Cardiac septum (tissue), 1 donor: ENCODE measurements around the gene MC4R. TPM values are rescaled to one million over a fixed set of nuclear protein-coding genes. Genes with fewer than 3 reads are reported as not detected.
"Not testable (repeated sequence)": the region's sequence is repeated elsewhere in the genome, so short reads cannot be mapped to it uniquely, and the experiment has no call there.

Experiments used
- DNase-seq: peaks from one replicate; pipeline ENCODE4 v3.0.0-alpha.2; 2020; ENCODE audit warnings: low spot score
- intact Hi-C: fragments of 100-400 bp; cut with DNase I; formaldehyde crosslinking; loops from one replicate; pipeline ENCODE4 v1.14.0; 2022
- long read RNA-seq: library from polyadenylated mRNA; unstranded; transcript quantifications from one replicate; pipeline ENCODE4 v2.0.0, GENCODE V29; 2021
- total RNA-seq: library from RNA; stranded (reverse); fragmentation: NEBNext Ultra II Directional; extraction: Animal tissue kit (Norgen Biotek cat#: 25700); gene quantifications from one replicate; pipeline ENCODE4 v1.2.1, GENCODE V29; 2021
- donor health status: DM: no; HTN: no; CAD: no.

Gene MC4R
- not detected for total RNA-seq
- long read RNA-seq = 0 reads

- DNase-seq = no peak
- intact Hi-C loops = no loop called here
Measured at GRCh38 chr18:60372596-60372995, at the start of gene MC4R. TSS of gene MC4R (minus strand) at chr18:60372775. CDS start at chr18:60372349, 426 bp downstream.

GRCh38 chr18:60422306-60422705 is 49.7 kb upstream of the MC4R start:
- DNase-seq, intact Hi-C loops: not testable (repeated sequence)

- no peak for DNase-seq
- intact Hi-C loops = no loop called here
Measured at GRCh38 chr18:60421356-60422118, 49.0 kb upstream of the MC4R start.

- DNase-seq = no peak
- intact Hi-C loops = no loop called here
Measured at GRCh38 chr18:60417946-60418345, 45.4 kb upstream of the MC4R start.

- intact Hi-C loops = no loop called here
- no peak for DNase-seq
Measured at GRCh38 chr18:60413944-60414547, 41.5 kb upstream of the MC4R start.

GRCh38 chr18:60411715-60412114 is 39.1 kb upstream of the MC4R start:
- DNase-seq = no peak
- intact Hi-C loops = no loop called here

GRCh38 chr18:60406721-60407120 is 34.1 kb upstream of the MC4R start:
- intact Hi-C loops = no loop called here
- DNase-seq = no peak

GRCh38 chr18:60404486-60405085 is 32.0 kb upstream of the MC4R start:
- no peak for DNase-seq
- intact Hi-C loops = no loop called here

- no peak for DNase-seq
Measured at GRCh38 chr18:60401346-60401745, 28.8 kb upstream of the MC4R start.

GRCh38 chr18:60391571-60392226 is 19.1 kb upstream of the MC4R start:
- intact Hi-C loops = no loop called here
- DNase-seq = no peak

More at GRCh38 chr18:60401346-60401745, 28.8 kb upstream of the MC4R start:
- intact Hi-C loops = no loop called here

GRCh38 chr18:60389314-60389713 is 16.7 kb upstream of the MC4R start:
- intact Hi-C loops = no loop called here
- no peak for DNase-seq

- no peak for DNase-seq
- intact Hi-C loops = no loop called here
Measured at GRCh38 chr18:60385693-60386092, 13.1 kb upstream of the MC4R start.

- intact Hi-C loops = no loop called here
- DNase-seq = no peak
Measured at GRCh38 chr18:60383893-60384292, 11.3 kb upstream of the MC4R start.

GRCh38 chr18:60377778-60378469 is 5.3 kb upstream of the MC4R start:
- intact Hi-C loops = no loop called here

GRCh38 chr18:60372132-60372531 is 443 bp downstream of the MC4R start:
- DNase-seq = no peak
- intact Hi-C loops = no loop called here

More at GRCh38 chr18:60377778-60378469, 5.3 kb upstream of the MC4R start:
- DNase-seq = no peak

- intact Hi-C loops = no loop called here
Measured at GRCh38 chr18:60358516-60358915, 14.1 kb downstream of the MC4R start.

GRCh38 chr18:60350941-60351340 is 21.6 kb downstream of the MC4R start:
- intact Hi-C loops = no loop called here
- no peak for DNase-seq

More at GRCh38 chr18:60358516-60358915, 14.1 kb downstream of the MC4R start:
- no peak for DNase-seq

- DNase-seq = no peak
- intact Hi-C loops = no loop called here
Measured at GRCh38 chr18:60350150-60350549, 22.4 kb downstream of the MC4R start.

GRCh38 chr18:60347526-60348045 is 25.0 kb downstream of the MC4R start:
- intact Hi-C loops = no loop called here
- DNase-seq = no peak
